Thyroid gland (tissue), 4 donors: ENCODE data around the gene ID4.

Experiments
- POLR2A ChIP-seq, 2 donors: fragments of 450-650 bp; IDR thresholded peaks; one replicate each; pipeline ENCODE4 v1.6.1; 2017; ENCODE audit warnings: antibody characterized with exemption in 2 of 2, mild to moderate bottlenecking in 2 of 2, moderate library complexity in 1 of 2
- TF ChIP-seq, protein P1 (sequence below), 6 experiments: fragments of 200-600 bp in 3 of 6; fragments of 450-650 bp in 3 of 6; sonication (generic) in 3 of 6; IDR thresholded peaks; one replicate each; pipeline ENCODE4 v1.5.1; 2016 to 2019; ENCODE audit warnings: antibody characterized with exemption in 6 of 6, mild to moderate bottlenecking in 2 of 6, inconsistent platforms in 1 of 6, moderate library complexity in 1 of 6

DNA sequence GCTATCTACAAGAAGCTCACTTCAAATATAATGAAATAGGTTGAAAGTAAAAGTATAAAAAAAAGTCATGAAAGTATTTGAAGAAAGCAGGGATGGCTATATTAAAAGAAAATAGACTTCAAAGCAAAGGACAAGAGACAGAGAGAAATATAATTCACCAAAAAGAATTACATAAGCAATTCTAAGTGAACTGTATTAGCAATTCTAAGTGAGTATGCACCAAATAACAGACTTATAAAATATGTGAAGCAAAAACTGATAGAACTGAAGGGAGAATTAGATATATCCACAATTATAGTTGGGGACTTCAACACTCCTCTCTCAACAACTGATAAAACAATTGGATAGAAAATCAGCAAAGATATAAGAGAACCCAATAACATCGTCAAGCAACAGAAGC lies 38.8 kb upstream of the ID4 start:
- TF ChIP-seq, protein P1, sequence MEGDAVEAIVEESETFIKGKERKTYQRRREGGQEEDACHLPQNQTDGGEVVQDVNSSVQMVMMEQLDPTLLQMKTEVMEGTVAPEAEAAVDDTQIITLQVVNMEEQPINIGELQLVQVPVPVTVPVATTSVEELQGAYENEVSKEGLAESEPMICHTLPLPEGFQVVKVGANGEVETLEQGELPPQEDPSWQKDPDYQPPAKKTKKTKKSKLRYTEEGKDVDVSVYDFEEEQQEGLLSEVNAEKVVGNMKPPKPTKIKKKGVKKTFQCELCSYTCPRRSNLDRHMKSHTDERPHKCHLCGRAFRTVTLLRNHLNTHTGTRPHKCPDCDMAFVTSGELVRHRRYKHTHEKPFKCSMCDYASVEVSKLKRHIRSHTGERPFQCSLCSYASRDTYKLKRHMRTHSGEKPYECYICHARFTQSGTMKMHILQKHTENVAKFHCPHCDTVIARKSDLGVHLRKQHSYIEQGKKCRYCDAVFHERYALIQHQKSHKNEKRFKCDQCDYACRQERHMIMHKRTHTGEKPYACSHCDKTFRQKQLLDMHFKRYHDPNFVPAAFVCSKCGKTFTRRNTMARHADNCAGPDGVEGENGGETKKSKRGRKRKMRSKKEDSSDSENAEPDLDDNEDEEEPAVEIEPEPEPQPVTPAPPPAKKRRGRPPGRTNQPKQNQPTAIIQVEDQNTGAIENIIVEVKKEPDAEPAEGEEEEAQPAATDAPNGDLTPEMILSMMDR (IDR thresholded peaks at IDR 0.05) = no peak
- no peak for TF ChIP-seq POLR2A (IDR thresholded peaks at IDR 0.05)
